GM19351 (cell line): ENCODE results near the gene CCDC17.
"Not testable (repeated sequence)": the region's sequence is repeated elsewhere in the genome, so short reads cannot be mapped to it uniquely, and the experiment has no call there.

Experiments
- ATAC-seq: cut with Tn5 transposase; IDR thresholded peaks from one replicate; pipeline ENCODE4 v1.9.1; 2021; ENCODE audit warnings: mild to moderate bottlenecking, moderate library complexity; ENCODE audit not compliant: unreplicated experiment

The CCDC17 gene

GRCh38 chr1:45622524-45623394, 1.1 kb downstream of the CCDC17 start:
- ATAC-seq: no peak

- no peak for ATAC-seq
These were observed 1.8 kb downstream of the CCDC17 start for GRCh38 chr1:45621895-45622523.

GRCh38 chr1:45621501-45621836, 2.4 kb downstream of the CCDC17 start:
- ATAC-seq: no peak

GRCh38 chr1:45620588-45621500, 3.0 kb downstream of the CCDC17 start:
- ATAC-seq: no peak

- ATAC-seq: no peak
These were observed 4.5 kb downstream of the CCDC17 start for GRCh38 chr1:45619149-45619921.

- ATAC-seq: no peak
These were observed 6.2 kb downstream of the CCDC17 start for GRCh38 chr1:45617618-45618017.

- no peak for ATAC-seq
These were observed 8.0 kb downstream of the CCDC17 start for GRCh38 chr1:45615885-45616284.

GRCh38 chr1:45612941-45613579, 10.8 kb downstream of the CCDC17 start:
- ATAC-seq: no peak

- no peak for ATAC-seq
These were observed 13.1 kb downstream of the CCDC17 start for GRCh38 chr1:45610589-45611226.

GRCh38 chr1:45608175-45609156, 15.4 kb downstream of the CCDC17 start:
- no peak for ATAC-seq

- no peak for ATAC-seq
These were observed 16.3 kb downstream of the CCDC17 start for GRCh38 chr1:45607404-45608074.

GRCh38 chr1:45604239-45604638, 19.6 kb downstream of the CCDC17 start:
- ATAC-seq: no peak

- not testable (repeated sequence) for ATAC-seq
These were observed 27.1 kb downstream of the CCDC17 start for GRCh38 chr1:45596765-45597164.

- no peak for ATAC-seq
These were observed 29.4 kb downstream of the CCDC17 start for GRCh38 chr1:45594412-45594811.

- no peak for ATAC-seq
These were observed 34.0 kb downstream of the CCDC17 start for GRCh38 chr1:45589861-45590260.

- ATAC-seq: no peak
These were observed 37.1 kb downstream of the CCDC17 start for GRCh38 chr1:45586769-45587168.

GRCh38 chr1:45585496-45586075, 38.3 kb downstream of the CCDC17 start:
- no peak for ATAC-seq

GRCh38 chr1:45585110-45585426, 38.8 kb downstream of the CCDC17 start:
- no peak for ATAC-seq
